ENCODE measurements around the gene MST1. TPM values are rescaled to one million over a fixed set of nuclear protein-coding genes. Genes with fewer than 3 reads are reported as not detected.

MST1 gene
- total and polyA plus RNA-seq, 12 donors: 2.3 to 16.0 (median 3.8) TPM

DNA sequence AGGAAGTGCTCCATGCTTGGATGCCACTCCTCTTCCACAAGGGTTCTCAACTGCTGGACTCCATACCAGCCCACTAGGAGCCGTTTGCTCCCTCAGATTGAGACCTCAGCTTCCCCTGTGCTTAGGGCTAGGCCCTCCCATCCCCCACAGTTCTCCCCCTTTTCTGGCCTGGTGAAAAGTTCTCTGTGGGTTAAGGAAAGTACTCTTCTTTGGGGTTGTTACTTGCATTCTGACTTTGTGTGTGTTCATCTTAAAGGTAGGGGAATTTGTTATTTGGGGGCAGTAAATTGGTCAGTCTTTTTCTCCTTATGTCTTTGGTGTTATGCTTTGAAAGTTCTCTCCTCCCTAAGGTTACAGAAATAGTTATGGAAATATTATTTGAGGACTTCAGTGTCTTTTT, 39.1 kb downstream of the MST1 start:
- intact Hi-C loops (cut with DNase I): loop anchor here in 1 of 10 donors (5.0 kb wide), 1 partner anchor 93 kb away; no protein-coding TSS in a partner anchor
- Histone ChIP-seq H3K9me3 (no peaks in the 10 kb centered on the region), H3K36me3 (peaks cover 0 to 11% (median 0%) of the 10 kb centered on the region in 9 donors), H3K27ac (no peak overlapping the region), H3K4me3 (no peak overlapping the region), H3K4me1 (peaks cover 3 to 32% (median 19%) of the 10 kb centered on the region in 9 donors), H3K27me3 (no peaks in the 10 kb centered on the region)
- no peak for TF ChIP-seq CTCF (IDR thresholded peaks at IDR 0.05)
- no peak for DNase-seq
- ATAC-seq: no peak
- 66 to 88% methylated on average over 1 of the region's 1 CpG for WGBS, 2 donors

- H3K36me3 ChIP-seq: peaks cover 0 to 11% (median 0%) of the 10 kb centered on the region in 9 donors
- 92 to 98% methylated on average over 1 of the region's 1 CpG for WGBS, 2 donors
- TF ChIP-seq CTCF (IDR thresholded peaks at IDR 0.05): no peak
- H3K9me3 ChIP-seq: no peaks in the 10 kb centered on the region
- no peaks in the 10 kb centered on the region for H3K27me3 ChIP-seq
- ATAC-seq (no peak), DNase-seq (no peak)
- H3K4me1 ChIP-seq: peaks cover 3 to 32% (median 19%) of the 10 kb centered on the region in 9 donors
- H3K27ac ChIP-seq: no peak overlapping the region
- H3K4me3 ChIP-seq: no peak overlapping the region
- intact Hi-C loops (cut with DNase I): no loop called here
Measured at GRCh38 chr3:49649576-49649975, 39.7 kb downstream of the MST1 start.

GRCh38 chr3:49648354-49649019, 40.8 kb downstream of the MST1 start:
- Histone ChIP-seq H3K4me3 (no peak overlapping the region), H3K27ac (peak overlapping the region in 9 of 10 donors; percentile 34 to 80 (median 73)), H3K36me3 (peaks cover 0 to 11% (median 0%) of the 10 kb centered on the region in 9 donors), H3K4me1 (peaks cover 3 to 32% (median 19%) of the 10 kb centered on the region in 9 donors), H3K9me3 (no peaks in the 10 kb centered on the region), H3K27me3 (no peaks in the 10 kb centered on the region)
- WGBS, 2 donors: 79 to 80% methylated on average over 3 of the region's 3 CpGs
- DNase-seq (no peak), ATAC-seq (no peak)
- intact Hi-C loops (cut with DNase I): no loop called here
- TF ChIP-seq CTCF (IDR thresholded peaks at IDR 0.05): no peak

DNA sequence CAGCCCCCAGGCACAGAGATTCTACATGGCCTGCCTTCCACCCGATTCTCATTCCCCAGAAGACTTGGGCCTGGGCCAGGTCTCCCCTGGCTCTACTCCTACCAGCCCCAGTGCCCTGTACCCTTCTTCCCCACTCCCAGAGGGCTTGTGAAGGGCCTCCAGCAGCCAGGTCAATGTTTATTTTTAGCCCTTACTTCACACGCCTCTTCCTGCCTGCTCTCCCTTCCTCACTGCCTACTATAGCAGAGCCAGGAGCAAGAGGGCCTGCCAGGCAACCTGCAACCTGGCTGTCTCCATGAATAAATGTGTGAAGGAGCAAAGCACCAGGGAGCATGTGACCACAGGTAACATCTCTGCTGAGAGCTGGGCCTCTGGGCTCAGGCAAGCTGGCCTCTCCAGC, 41.5 kb downstream of the MST1 start:
- Histone ChIP-seq H3K4me3 (no peak overlapping the region), H3K27ac (peak overlapping the region in 9 of 10 donors; percentile 34 to 80 (median 73)), H3K4me1 (peaks cover 3 to 32% (median 19%) of the 10 kb centered on the region in 9 donors), H3K27me3 (no peaks in the 10 kb centered on the region), H3K9me3 (no peaks in the 10 kb centered on the region), H3K36me3 (peaks cover 0 to 7% (median 0%) of the 10 kb centered on the region in 9 donors)
- TF ChIP-seq CTCF (IDR thresholded peaks at IDR 0.05): no peak
- 19 to 33% methylated on average over 2 of the region's 2 CpGs for WGBS, 2 donors
- DNase-seq (peak; percentile 40 to 48), ATAC-seq (peak; percentile 87 to 98 (median 92))
- intact Hi-C loops (cut with DNase I): no loop called here
